ENCODE results near the gene CROCC2.
A peak's percentile ranks its signal among the peaks of the same experiment; 100 is the strongest.

CROCC2 gene

GRCh38 chr2:240949791-240950705 lies 43.9 kb downstream of the CROCC2 start:
- FAIRE-seq, result no peak
- TF ChIP-seq POLR2A (IDR thresholded peaks at IDR 0.05; ENCODE audit: low read depth, low read length) (no peak), POLR2AphosphoS5 (IDR thresholded peaks at IDR 0.05; ENCODE audit: low read depth, low read length) (no peak), TAF1 (IDR thresholded peaks at IDR 0.05; ENCODE audit: borderline replicate concordance, low read depth, low read length) (no peak)

DNA sequence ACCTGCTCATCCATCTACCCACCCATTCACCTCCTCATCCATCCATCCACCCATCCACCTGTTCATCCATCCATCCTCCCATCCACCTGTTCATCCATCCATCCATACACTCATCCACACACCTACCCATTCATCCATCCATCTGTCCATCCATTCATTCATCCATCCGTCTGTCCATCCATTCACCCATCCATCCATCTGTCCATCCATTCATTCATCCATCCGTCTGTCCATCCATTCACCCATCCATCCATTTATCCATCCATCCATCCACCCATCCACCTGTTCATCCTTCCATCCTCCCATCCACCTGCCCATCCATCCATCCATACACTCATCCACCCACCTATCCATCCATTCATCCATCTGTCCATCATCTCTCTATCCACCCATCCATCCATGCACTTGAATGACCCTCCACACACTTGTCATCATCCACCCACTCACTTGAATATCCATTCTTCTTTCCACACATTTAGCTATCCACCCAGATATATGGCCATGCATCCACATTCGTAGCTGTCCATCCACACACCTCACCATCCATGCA lies 45.0 kb downstream of the CROCC2 start:
- no peak for FAIRE-seq
- DNase-seq (ENCODE audit: insufficient read length), result no peak
- TF ChIP-seq POLR2A (IDR thresholded peaks at IDR 0.05; ENCODE audit: low read depth, low read length) (no peak), TAF1 (IDR thresholded peaks at IDR 0.05; ENCODE audit: borderline replicate concordance, low read depth, low read length) (no peak), POLR2AphosphoS5 (IDR thresholded peaks at IDR 0.05; ENCODE audit: low read depth, low read length) (no peak)

More at GRCh38 chr2:240949791-240950705, 43.9 kb downstream of the CROCC2 start:
- no peak for DNase-seq (ENCODE audit: insufficient read length)

DNA sequence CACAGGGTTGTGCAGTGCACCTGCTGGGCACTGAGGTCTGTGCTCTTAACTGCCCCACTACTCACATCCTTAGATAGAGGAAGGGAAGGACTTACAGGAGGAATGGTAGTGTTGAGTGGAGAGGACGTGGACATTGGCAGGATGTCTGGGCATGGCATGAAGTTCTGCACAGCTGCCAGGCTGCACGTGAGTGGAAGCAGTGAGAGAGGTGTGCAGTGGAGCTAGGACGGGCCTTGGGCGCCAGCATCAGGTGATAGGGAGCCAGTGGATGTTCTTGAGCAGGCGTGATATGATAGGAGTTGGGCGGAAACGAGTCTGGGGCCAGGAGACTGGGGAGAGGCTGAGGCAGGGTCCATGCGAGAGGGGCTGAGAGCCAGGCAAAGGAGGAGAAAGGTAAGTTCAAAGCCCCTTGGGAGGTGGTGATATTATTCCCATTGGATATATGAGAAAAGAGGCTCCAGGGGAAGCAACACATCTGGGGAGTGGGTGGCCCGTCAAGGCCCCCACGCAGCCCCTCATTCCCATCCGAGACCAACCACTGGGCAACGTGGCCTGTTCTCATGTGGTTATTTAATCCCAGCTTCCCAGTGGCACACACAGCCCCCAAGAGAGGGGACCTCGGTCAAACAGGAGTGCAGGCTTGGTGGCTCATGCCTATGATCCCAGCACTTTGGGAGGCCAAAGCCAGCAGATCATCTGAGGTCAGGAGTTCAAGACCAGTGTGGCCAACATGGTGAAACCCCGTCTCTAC lies 46.5 kb downstream of the CROCC2 start:
- FAIRE-seq (no peak), DNase-seq (ENCODE audit: insufficient read length) (no peak)
- TF ChIP-seq TAF1 (IDR thresholded peaks at IDR 0.05; ENCODE audit: borderline replicate concordance, low read depth, low read length) (no peak), POLR2AphosphoS5 (IDR thresholded peaks at IDR 0.05; ENCODE audit: low read depth, low read length) (no peak), POLR2A (IDR thresholded peaks at IDR 0.05; ENCODE audit: low read depth, low read length) (no peak)

GRCh38 chr2:240953426-240954410 lies 47.6 kb downstream of the CROCC2 start:
- DNase-seq (ENCODE audit: insufficient read length) (no peak), FAIRE-seq (no peak)
- no peak for TF ChIP-seq TAF1 (IDR thresholded peaks at IDR 0.05; ENCODE audit: borderline replicate concordance, low read depth, low read length)
- TF ChIP-seq POLR2AphosphoS5 (IDR thresholded peaks at IDR 0.05; ENCODE audit: low read depth, low read length), result no peak
- no peak for TF ChIP-seq POLR2A (IDR thresholded peaks at IDR 0.05; ENCODE audit: low read depth, low read length)

- DNase-seq (ENCODE audit: insufficient read length), result no peak
- no peak for FAIRE-seq
- TF ChIP-seq POLR2AphosphoS5 (IDR thresholded peaks at IDR 0.05; ENCODE audit: low read depth, low read length) (no peak), POLR2A (IDR thresholded peaks at IDR 0.05; ENCODE audit: low read depth, low read length) (no peak), TAF1 (IDR thresholded peaks at IDR 0.05; ENCODE audit: borderline replicate concordance, low read depth, low read length) (no peak)
Measured at GRCh38 chr2:240954436-240955305, 48.5 kb downstream of the CROCC2 start.

DNA sequence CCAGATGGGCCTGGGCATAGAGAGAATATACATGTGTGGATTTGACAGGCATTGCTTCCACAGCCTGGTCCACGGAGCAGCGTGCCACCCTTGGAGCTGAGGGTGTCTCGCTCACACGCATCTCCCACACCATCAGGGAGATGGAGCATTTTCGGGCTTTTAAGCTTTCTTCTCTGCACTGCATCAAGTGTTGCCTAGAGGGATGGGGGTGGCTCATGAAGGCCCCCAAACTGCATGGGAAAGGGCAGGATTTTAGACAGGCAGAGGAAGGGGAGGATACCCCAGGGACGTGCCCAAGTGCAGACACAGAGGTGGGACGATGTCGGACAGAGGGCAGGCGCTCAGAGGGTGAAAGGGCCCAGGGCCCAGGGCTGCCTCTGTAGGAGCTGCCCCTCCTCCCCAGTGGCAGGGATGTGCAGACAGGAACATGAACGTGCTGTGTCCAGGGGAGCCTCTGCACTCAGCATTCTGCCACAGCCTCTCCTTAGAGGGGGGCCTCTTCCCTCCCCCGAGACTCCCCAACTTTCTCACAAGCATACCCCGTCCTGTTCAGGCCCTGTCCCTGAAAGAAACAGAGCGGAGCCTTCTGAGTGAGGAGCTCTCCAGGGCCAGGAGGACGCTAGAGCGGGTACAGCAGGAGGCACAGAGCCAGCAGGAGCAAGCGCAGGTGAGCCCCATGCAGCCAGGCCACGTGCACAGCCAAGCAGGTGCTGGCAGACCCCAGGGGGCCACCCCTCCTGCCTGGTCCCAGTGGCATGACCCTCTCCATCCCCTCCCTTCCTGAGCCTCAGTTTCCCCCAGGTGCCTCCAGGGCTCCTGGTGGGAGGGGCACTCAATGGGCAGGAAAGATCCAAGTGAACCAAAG lies 49.4 kb downstream of the CROCC2 start:
- TF ChIP-seq TAF1 (IDR thresholded peaks at IDR 0.05; ENCODE audit: borderline replicate concordance, low read depth, low read length), result no peak
- TF ChIP-seq POLR2A (IDR thresholded peaks at IDR 0.05; ENCODE audit: low read depth, low read length), result no peak
- no peak for TF ChIP-seq POLR2AphosphoS5 (IDR thresholded peaks at IDR 0.05; ENCODE audit: low read depth, low read length)
- FAIRE-seq, result no peak
- DNase-seq (ENCODE audit: insufficient read length), result no peak

- TF ChIP-seq TAF1 (IDR thresholded peaks at IDR 0.05; ENCODE audit: borderline replicate concordance, low read depth, low read length) (no peak), POLR2AphosphoS5 (IDR thresholded peaks at IDR 0.05; ENCODE audit: low read depth, low read length) (no peak), POLR2A (IDR thresholded peaks at IDR 0.05; ENCODE audit: low read depth, low read length) (no peak)
- FAIRE-seq (no peak), DNase-seq (ENCODE audit: insufficient read length) (peak; percentile 16)
Measured at GRCh38 chr2:240956171-240956934, 50.2 kb downstream of the CROCC2 start.

DNA sequence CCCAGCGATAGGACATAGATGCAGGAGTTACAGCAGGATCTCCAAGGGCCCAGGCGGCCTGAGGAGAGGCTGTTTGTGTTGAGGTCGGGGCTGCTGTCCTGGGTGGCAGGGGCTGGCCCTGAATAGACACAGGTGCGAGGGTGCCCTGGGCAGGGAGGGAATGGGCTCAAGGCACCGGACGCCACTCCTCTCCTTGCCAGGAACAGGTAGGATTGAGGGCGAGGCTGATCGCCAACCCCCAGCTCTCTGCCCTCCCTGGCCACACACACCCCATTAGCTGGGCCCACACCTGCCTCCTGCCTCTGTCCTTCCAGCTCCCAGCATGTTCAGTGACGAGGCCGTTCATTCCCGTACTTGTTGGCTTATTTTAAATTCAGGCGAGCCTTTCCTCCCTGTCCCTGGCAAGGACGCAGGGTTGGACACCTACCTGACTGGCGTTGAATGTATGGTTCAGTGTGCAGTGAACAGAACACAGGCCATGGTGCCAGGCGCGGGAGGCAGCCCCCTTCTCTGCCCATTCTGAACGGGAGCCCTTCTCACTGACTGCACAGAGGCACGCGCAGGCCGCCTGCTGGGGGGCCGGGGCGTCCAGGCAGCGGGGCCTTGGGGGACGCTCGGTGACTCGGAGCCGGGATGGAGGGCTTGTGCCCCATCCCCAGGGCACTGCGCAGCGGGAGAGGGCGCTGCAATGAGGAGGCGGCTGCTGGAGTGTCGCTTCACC lies 51.0 kb downstream of the CROCC2 start:
- DNase-seq (ENCODE audit: insufficient read length) (no peak), FAIRE-seq (no peak)
- no peak for TF ChIP-seq POLR2A (IDR thresholded peaks at IDR 0.05; ENCODE audit: low read depth, low read length)
- no peak for TF ChIP-seq POLR2AphosphoS5 (IDR thresholded peaks at IDR 0.05; ENCODE audit: low read depth, low read length)
- no peak for TF ChIP-seq TAF1 (IDR thresholded peaks at IDR 0.05; ENCODE audit: borderline replicate concordance, low read depth, low read length)

Measured in GM12892 (cell line).